SIG-M5 treated with dmso at 0.1 percent for 504 hours (cell line): ENCODE measurements around the gene SDR9C7.
"Not testable (repeated sequence)": the region's sequence is repeated elsewhere in the genome, so short reads cannot be mapped to it uniquely, and the experiment has no call there.

Experiments
- DNase-seq: peaks from one replicate; lab custom pipeline; 2025; ENCODE audit not compliant: unreplicated experiment; lab: John Stamatoyannopoulos, UW

SDR9C7 gene

DNA sequence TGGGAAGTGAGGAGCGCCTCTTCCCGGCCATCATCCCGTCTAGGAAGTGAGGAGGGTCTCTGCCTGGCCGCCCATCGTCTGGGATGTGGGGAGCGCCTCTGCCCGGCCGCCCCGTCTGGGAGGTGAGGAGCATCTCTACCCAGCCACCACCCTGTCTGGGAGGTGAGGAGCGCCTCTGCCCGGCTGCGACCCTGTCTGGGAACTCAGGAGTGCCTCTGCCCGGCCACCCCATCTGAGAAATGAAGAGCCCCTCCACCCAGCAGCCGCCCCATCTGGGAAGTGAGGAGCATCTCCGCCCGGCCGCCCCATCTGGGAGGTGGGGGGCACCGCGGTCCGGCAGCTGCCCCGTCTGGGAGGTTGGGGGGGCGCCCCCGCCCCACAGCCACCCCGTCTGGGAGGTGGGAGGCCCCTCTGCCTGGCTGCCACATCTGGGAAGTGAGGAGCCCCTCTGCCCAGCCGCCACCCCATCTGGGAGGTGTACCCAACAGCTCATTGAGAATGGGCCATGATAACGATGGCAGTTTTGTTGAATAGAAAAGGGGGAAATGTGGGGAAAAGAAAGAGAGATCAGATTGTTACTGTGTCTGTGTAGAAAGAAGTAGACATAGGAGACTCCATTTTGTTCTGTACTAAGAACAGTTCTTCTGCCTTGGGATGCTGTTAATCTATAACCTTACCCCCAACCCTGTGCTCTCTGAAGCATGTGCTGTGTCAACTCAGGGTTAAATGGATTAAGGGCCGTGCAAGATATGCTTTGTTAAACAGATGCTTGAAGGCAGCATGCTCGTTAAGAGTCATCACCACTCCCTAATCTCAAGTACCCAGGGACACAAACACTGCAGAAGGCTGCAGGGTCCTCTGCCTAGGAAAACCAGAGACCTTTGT, 54.7 kb downstream of the SDR9C7 start:
- not testable (repeated sequence) for DNase-seq

DNA sequence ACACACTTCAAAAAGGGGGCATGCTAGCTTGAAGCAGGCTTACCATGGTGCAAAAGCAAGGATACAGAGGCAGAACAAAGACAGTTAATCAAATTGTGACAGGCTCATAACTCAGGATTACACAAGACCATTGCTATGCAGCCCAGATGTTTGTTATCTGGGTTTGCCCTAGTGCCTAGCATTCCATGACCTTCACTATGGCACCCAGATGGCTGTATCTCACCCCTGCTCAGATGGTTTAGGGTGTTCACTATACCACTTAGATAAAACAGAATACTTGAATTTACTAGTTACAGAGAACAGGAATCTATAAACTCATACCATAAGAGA, 56.2 kb downstream of the SDR9C7 start:
- no peak for DNase-seq

DNA sequence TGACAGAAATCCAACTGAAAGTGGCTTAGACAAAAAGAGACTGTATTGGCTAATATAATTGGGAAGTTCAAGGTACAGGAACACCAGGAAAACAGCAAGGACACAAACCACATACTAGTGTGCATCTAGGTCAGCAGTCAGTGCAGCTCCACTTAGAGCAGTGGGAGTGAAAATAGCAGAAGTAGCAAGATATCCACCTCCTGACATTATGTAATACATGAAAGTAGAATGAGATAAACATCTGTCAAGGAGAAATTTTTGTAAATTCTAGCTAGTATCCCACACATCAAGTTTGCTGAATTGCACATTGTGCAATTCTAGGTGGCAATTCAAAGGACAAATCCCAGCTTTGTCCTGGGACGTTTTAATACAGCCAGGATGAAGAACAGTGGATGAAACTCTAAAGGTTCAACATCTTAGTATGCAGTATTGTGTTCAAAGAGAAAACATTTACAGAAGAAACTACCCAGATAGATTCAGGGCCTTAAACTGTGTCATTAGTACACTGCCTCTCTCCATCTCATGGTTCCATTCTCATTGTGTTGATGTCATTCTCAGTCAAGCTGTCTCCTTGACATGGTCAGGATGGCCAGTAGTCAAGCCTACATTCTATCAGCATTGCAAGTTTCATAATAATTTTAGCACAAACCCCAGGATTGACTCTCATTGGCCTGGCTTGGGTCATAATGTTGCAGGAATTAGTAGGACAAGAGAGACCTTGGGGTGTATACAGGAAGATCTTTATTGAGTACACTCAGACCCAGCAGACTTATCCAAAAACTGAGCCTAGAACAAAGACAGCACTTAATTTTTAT, 56.8 kb downstream of the SDR9C7 start:
- peak; percentile 31 for DNase-seq

DNA sequence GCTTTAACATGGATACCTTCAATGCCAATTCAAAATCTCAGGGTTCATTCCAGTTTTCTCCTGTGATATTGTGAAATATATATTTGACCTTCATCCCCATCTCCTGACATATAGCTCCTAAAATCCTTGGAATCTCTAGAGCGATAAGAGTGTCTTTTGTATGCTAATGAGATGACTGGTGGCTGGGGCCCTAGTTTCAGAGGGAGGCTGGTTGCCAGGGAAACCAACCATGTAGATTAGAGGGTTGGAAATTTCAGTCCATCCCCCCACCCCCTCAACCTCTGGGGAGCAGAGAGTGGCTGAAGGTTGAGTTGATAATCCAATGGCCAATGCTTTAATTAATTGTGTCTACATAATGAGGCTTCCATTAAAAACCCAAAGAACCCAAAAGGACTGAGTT, 59.4 kb downstream of the SDR9C7 start:
- DNase-seq, result no peak

DNA sequence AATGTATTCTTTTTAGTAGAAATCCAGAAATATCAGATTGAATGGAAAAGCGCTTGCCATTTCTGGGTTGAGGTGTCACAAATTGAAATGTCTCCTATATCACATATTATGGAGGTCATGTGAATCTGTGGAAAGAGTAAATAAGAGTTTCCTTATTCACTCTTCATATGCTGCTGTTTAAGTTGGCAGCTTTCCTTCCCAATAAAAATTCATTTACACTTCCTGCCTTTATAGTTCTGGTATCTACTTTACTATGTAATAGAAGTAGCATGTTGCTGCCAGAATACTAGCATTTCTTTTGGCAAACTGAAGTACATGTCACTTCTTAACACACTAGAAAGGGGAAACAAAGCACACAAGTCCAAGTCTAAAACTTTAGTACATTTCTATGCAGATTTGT, 60.8 kb downstream of the SDR9C7 start:
- DNase-seq, result no peak
